Tibial nerve (tissue), 4 donors: ENCODE measurements around the gene ATPAF1. TPM values are rescaled to one million over a fixed set of nuclear protein-coding genes. Genes with fewer than 3 reads are reported as not detected.
A peak's percentile ranks its signal among the peaks of the same experiment; 100 is the strongest.

Experiments
- DNase-seq, 2 donors: peaks; one replicate each; pipeline ENCODE4 v3.0.0-alpha.2; 2019; ENCODE audit warnings: low spot score in 2 of 2
- H3K27ac ChIP-seq, 4 donors: fragments of 200-600 bp; sonication (generic) in 3 of 4; one replicate each; pipeline ENCODE4 v1.5.1; 2017 to 2019; ENCODE audit warnings: mild to moderate bottlenecking in 1 of 4
- H3K27me3 ChIP-seq, 2 donors: fragments of 200-600 bp; sonication (generic) in 1 of 2; one replicate each; pipeline versions ENCODE4 v1.5.1 to v1.6.0; 2017 to 2019
- H3K36me3 ChIP-seq, 3 donors: fragments of 200-600 bp; sonication (generic); one replicate each; pipeline ENCODE4 v1.5.1; 2018 to 2019
- H3K4me1 ChIP-seq, 4 donors: fragments of 200-600 bp; sonication (generic) in 3 of 4; one replicate each; pipeline ENCODE4 v1.5.1; 2017 to 2019
- H3K4me3 ChIP-seq, 4 donors: fragments of 200-600 bp; sonication (generic) in 3 of 4; one replicate each; pipeline ENCODE4 v1.5.1; 2017 to 2019; ENCODE audit warnings: mild to moderate bottlenecking in 1 of 4, moderate library complexity in 1 of 4
- H3K9me3 ChIP-seq, 4 donors: fragments of 200-600 bp; sonication (generic) in 3 of 4; one replicate each; pipeline ENCODE4 v1.5.1; 2017 to 2019
- EP300 ChIP-seq, 2 donors: sonication (generic); formaldehyde crosslinking; IDR thresholded peaks; one replicate each; pipeline ENCODE4 v1.6.1; 2017; ENCODE audit warnings: antibody characterized with exemption in 2 of 2, mild to moderate bottlenecking in 1 of 2
- POLR2A ChIP-seq, 2 donors: fragments of 450-650 bp; IDR thresholded peaks; one replicate each; pipeline ENCODE4 v1.6.1; 2017; ENCODE audit warnings: antibody characterized with exemption in 2 of 2, mild to moderate bottlenecking in 2 of 2, moderate library complexity in 2 of 2
- WGBS, 2 donors: methylation state at CpG; one replicate each; pipeline ENCODE4 v1.1.5; 2018; 5-methylcytosine and 5-hydroxymethylcytosine counted together
- total RNA-seq, 4 donors: library from RNA; depleted of rRNA; stranded (reverse); fragments of >200 nt; gene quantifications; one replicate each; pipeline ENCODE4 v1.1.0, GENCODE V29; 2016
- TF ChIP-seq, protein P1 (sequence below), 5 experiments: fragments of 200-600 bp in 3 of 5; fragments of 450-650 bp in 2 of 5; sonication (generic) in 3 of 5; IDR thresholded peaks; one replicate each; pipeline ENCODE4 v1.5.1; 2016 to 2019; ENCODE audit warnings: antibody characterized with exemption in 5 of 5, mild to moderate bottlenecking in 3 of 5, moderate library complexity in 2 of 5

ATPAF1 gene
- total RNA-seq, 4 donors from 2014 or later = 26.3 to 38.5 (median 30.2) TPM

DNA sequence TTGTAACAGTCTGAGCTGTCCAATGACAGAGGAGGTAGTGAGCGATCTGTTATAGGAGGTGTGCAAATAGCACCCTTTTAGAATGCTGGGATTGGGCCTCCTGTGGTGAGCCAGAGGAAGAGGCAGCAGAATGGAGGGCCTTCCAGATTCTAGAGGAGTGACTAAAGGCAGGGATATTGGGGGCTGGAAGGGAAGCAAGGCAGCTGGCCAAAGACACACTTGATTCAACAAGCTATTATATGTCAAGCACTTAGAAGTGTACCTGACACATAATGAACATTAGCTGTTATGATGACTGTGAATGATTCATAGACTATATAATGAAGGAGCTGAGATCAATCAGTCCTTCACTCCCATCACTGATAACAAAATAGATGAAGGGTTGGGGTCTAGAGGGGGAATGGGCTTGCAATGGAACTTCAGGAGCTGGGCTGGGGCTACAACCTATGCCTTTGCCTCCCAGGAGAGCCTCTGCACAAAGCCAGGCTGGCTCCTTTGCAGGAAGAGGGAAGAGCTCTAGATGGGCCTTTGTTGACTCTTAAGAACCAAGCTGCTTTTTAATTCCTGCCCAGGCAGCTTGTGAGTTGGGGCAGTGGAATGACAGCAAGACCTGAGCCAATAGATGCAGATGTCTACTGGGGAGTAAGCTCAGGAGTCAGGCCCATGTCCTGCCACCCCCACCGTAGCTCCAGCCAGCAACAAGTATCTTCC, 61.8 kb downstream of the ATPAF1 start:
- Histone ChIP-seq H3K9me3 (no peaks in the 10 kb centered on the region), H3K27me3 (no peaks in the 10 kb centered on the region), H3K4me1 (peaks cover 0 to 39% (median 13%) of the 10 kb centered on the region in 4 donors), H3K4me3 (no peak overlapping the region), H3K27ac (no peak overlapping the region), H3K36me3 (peaks cover 0 to 42% (median 0%) of the 10 kb centered on the region in 3 donors)
- no peak for DNase-seq
- WGBS, 2 donors = 92 to 93% methylated on average over 2 of the region's 2 CpGs
- TF ChIP-seq, protein P1, sequence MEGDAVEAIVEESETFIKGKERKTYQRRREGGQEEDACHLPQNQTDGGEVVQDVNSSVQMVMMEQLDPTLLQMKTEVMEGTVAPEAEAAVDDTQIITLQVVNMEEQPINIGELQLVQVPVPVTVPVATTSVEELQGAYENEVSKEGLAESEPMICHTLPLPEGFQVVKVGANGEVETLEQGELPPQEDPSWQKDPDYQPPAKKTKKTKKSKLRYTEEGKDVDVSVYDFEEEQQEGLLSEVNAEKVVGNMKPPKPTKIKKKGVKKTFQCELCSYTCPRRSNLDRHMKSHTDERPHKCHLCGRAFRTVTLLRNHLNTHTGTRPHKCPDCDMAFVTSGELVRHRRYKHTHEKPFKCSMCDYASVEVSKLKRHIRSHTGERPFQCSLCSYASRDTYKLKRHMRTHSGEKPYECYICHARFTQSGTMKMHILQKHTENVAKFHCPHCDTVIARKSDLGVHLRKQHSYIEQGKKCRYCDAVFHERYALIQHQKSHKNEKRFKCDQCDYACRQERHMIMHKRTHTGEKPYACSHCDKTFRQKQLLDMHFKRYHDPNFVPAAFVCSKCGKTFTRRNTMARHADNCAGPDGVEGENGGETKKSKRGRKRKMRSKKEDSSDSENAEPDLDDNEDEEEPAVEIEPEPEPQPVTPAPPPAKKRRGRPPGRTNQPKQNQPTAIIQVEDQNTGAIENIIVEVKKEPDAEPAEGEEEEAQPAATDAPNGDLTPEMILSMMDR (IDR thresholded peaks at IDR 0.05) = no peak
- TF ChIP-seq EP300 (IDR thresholded peaks at IDR 0.05) (no peak), POLR2A (IDR thresholded peaks at IDR 0.05) (no peak)

DNA sequence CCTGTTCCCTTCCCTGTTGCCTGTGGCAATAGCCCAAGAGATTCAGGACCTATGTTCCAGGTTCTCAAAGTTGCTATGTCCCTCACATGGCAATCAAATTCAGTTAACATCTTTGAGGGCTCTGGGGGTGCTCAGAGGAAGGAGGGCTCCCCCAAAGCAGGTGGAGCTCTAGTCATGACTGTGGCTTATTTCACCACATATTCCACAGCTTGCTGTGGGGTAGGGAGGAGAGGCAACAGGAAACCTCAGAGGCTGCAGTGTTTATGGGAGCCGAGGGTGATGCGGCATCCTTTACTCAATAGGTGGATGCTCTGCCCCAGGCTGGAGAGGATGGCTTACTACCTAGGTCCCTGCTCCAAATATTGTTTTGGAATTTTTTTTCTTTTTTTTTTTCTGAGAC, 62.9 kb downstream of the ATPAF1 start:
- H3K27ac ChIP-seq = no peak overlapping the region
- peaks cover 0 to 41% (median 11%) of the 10 kb centered on the region in 4 donors for H3K4me1 ChIP-seq
- H3K4me3 ChIP-seq = no peak overlapping the region
- TF ChIP-seq, protein P1 (IDR thresholded peaks at IDR 0.05) = no peak
- no peak for TF ChIP-seq EP300 (IDR thresholded peaks at IDR 0.05)
- no peak for TF ChIP-seq POLR2A (IDR thresholded peaks at IDR 0.05)
- no peaks in the 10 kb centered on the region for H3K9me3 ChIP-seq
- H3K27me3 ChIP-seq = no peaks in the 10 kb centered on the region
- 69 to 81% methylated on average over 2 of the region's 2 CpGs for WGBS, 2 donors
- no peak for DNase-seq
- H3K36me3 ChIP-seq = peaks cover 0 to 34% (median 0%) of the 10 kb centered on the region in 3 donors

DNA sequence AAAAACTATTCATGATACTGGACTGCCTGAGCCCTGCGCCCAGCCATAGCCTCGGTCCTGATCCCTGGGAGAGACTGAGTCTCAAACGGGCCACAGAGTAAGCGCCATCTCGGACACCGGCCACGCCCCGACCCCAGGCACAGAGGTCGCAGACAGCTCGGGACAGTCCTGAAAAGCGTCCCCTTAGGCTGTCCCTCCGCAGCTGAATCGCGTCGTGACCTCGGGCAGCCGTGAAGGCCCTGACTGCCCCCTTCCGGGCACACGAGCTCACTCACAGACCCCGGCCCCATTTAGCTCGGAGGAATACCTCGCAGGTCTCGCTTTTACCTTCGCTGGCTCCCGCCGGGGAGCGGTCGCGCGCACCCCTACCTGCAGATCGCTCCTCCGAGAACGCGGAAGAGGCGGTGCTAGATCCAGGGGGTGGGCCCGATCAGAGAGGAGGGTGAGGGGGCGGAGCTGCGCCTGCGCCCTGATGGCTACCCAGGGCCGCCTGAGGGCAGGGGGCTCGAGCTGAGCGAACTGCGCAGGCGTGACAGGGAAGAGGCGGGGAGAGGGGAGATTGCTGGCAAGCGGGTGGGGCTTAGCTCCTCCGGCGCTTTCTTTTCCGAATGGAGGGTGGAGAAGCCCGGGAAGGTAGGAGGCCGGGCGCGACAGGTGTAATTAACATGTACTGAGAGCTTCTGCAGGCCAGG, 64.2 kb downstream of the ATPAF1 start, which contains the start of gene MKNK1:
Gene MKNK1 (minus strand): TSS at position 411 of the 692 bp plus-strand sequence. CDS start 20,941 bp downstream, outside the sequence.
- H3K4me1 ChIP-seq = peaks cover 0 to 48% (median 11%) of the 10 kb centered on the region in 4 donors

DNA sequence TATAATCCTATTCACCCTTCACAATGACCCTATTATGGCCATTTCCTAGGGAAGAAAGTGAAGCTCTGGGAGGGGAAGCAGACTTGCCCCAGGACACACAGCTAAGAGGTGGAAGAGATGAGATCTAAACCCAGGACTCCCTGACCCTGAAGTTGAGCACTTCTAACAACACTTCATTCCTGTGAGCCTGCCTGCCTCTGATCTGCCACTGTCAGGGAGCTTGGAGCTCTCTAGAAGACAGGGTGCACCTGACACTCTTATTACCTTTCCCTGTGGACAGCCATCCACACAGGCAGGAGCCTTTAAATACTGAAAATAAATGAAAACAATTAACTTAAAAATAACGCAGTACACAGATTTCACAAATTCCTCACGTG, 64.7 kb downstream of the ATPAF1 start:
- TF ChIP-seq, protein P1 (IDR thresholded peaks at IDR 0.05) = no peak
- no peak for TF ChIP-seq EP300 (IDR thresholded peaks at IDR 0.05)
- no peak for TF ChIP-seq POLR2A (IDR thresholded peaks at IDR 0.05)
- H3K36me3 ChIP-seq = peaks cover 0 to 16% (median 0%) of the 10 kb centered on the region in 3 donors
- peaks cover 0 to 52% (median 11%) of the 10 kb centered on the region in 4 donors for H3K4me1 ChIP-seq
- H3K27ac ChIP-seq = peak overlapping the region; percentile 57 to 89 (median 82)
- H3K4me3 ChIP-seq = peak overlapping the region; percentile 79 to 91 (median 85)
- 0 to 2% methylated on average over 2 of the region's 2 CpGs for WGBS, 2 donors
- DNase-seq = no peak
- H3K27me3 ChIP-seq = no peaks in the 10 kb centered on the region
- H3K9me3 ChIP-seq = no peaks in the 10 kb centered on the region

More for the DNA sequence above, 64.2 kb downstream of the ATPAF1 start, which contains the start of gene MKNK1:
- TF ChIP-seq EP300 (IDR thresholded peaks at IDR 0.05) (peak; percentile 85 to 96), POLR2A (IDR thresholded peaks at IDR 0.05) (peak; percentile 55 to 95)
- TF ChIP-seq, protein P1 (IDR thresholded peaks at IDR 0.05) = peak in 2 of 5 experiments; percentile 23 to 37
- Histone ChIP-seq H3K27me3 (no peaks in the 10 kb centered on the region), H3K27ac (peak within 1 kb of the TSS; percentile 57 to 89 (median 82)), H3K4me3 (peak within 1 kb of the TSS; percentile 79 to 91 (median 85)), H3K36me3 (peaks cover 0 to 22% (median 0%) of the 10 kb centered on the region in 3 donors), H3K9me3 (no peaks in the 10 kb centered on the region)
- DNase-seq = peak; percentile 88 to 90
- WGBS, 2 donors = 1 to 2% methylated on average over 40 to 51 of the region's 53 CpGs
